NOMO-1 treated with DMSO at 0.1 percent for 48 hours (cell line): ENCODE data around the gene MUC4.
"Not testable (repeated sequence)": the region's sequence is repeated elsewhere in the genome, so short reads cannot be mapped to it uniquely, and the experiment has no call there.

ENCODE experiments used
- DNase-seq: peaks from one replicate; lab custom pipeline; 2025; ENCODE audit not compliant: unreplicated experiment; lab: John Stamatoyannopoulos, UW

Gene MUC4

DNA sequence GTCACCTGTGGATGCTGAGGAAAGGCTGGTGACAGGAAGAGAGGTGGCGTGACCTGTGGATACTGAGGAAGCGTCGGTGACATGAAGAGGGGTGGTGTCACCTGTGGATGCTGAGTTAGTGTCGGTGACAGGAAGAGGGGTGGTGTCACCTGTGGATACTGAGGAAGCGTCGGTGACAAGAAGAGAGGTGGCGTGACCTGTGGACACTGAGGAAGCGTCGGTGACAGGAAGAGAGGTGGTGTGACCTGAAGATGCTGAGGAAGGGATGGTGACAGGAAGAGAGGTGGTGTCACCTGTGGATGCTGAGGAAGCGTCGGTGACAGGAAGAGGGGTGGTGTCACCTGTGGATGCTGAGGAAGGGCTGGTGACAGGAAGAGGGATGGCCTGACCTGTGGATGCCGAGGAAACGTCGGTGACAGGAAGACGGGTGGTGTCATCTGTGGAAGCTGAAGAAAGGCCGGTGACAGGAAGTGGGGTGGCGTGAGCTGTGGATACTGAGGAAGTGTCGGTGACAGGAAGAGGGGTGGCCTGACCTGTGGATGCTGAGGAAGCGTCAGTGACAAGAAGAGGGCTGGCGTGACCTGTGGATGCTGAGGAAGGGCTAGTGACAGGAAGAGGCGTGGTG lies 25.8 kb downstream of the MUC4 start:
- not testable (repeated sequence) for DNase-seq

DNA sequence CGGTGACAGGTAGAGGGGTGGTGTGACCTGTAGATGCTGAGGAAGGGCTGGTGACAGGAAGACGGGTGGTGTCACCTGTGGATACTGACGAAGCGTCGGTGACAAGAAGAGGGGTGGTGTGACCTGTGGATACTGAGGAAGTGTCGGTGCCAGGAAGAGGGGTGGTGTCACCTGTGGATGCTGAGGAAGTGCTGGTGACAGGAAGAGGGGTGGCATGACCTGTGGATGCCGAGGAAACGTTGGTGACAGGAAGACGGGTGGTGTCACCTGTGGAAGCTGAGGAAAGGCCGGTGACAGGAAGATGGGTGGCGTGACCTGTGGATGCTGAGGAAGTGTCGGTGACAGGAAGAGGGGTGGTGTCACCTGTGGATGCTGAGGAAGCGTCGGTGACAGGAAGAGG lies 27.7 kb downstream of the MUC4 start:
- not testable (repeated sequence) for DNase-seq

DNA sequence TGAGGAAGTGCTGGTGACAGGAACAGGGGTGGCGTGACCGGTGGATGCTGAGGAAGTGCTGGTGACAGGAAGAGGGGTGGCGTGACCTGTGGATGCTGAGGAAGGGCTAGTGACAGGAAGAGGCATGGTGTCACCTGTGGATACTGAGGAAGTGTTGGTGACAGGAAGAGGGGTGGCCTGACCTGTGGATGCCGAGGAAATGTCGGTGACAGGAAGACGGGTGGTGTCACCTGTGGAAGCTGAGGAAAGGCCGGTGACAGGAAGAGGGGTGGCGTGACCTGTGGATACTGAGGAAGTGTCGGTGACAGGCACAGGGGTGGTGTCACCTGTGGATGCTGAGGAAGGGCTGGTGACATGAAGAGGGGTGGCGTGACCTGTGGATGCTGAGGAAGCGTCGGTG lies 30.5 kb downstream of the MUC4 start:
- not testable (repeated sequence) for DNase-seq

DNA sequence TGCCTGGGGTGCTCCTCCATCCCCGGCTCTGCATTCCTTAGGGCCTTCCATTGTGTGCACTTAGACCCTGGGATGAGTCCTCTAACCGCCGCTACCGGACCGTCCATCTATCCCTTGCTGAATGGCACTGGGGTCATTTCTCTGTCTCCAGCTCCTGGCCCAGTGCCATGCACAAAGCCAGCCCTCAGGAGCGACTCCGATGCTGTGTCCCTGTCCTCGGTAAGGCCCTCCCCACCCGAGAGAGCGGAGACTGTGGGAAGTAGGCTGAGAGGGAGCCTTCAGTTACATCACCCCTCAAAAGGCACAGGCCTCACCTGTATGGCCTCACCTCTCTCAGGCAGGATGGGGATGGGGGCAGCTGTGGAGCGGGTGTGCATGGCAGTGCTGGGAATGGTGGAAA lies 33.8 kb downstream of the MUC4 start:
- DNase-seq: no peak

DNA sequence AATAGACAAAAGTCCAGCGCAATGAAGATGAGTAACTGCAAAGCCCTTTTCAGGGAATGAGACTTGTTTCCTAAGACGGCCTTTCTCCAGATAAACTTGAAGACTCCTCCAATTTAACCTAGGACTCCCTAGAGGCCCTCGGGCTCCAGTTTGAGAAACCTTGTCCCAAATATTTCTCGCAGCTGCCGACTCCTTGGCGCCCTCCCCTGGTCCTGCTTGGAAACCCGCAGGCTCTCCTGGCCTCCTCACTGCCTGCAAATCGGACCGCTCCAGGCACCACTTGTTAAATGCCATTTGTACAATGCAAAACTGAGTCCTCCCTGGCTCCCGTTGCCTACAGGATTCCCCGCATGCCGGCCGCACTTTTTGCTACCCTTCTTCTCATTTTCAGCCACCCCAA lies 36.8 kb downstream of the MUC4 start:
- peak; percentile 22 for DNase-seq

DNA sequence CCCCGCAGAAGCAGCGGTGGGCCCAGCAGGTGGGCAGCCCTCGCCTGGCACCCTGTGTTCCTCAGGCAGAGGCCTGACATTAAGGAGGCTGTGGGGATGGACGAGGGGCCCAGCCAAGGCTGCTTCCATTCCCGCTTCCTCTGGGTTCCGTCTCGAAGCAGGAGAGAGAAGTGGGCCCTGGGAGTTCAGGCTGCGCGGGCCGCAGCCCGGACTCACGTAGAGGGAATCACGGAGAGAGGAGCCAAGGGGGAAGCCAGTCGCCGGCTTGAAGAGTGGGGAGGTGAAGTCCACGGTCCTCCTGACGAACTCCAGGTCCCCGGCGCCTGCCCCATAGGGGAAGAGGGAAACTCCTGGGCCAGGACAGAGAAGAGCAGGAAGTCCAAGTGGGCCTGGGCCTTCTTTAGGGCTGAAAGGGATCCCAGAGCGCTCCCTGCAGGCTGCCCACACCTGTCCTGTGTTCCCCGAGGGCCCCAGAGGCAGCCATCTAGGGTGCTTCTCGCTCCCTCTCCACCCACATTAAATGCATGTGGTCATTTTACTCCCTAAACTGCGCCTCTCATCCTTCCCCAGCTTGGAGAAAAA lies 37.7 kb downstream of the MUC4 start:
- DNase-seq: no peak

DNA sequence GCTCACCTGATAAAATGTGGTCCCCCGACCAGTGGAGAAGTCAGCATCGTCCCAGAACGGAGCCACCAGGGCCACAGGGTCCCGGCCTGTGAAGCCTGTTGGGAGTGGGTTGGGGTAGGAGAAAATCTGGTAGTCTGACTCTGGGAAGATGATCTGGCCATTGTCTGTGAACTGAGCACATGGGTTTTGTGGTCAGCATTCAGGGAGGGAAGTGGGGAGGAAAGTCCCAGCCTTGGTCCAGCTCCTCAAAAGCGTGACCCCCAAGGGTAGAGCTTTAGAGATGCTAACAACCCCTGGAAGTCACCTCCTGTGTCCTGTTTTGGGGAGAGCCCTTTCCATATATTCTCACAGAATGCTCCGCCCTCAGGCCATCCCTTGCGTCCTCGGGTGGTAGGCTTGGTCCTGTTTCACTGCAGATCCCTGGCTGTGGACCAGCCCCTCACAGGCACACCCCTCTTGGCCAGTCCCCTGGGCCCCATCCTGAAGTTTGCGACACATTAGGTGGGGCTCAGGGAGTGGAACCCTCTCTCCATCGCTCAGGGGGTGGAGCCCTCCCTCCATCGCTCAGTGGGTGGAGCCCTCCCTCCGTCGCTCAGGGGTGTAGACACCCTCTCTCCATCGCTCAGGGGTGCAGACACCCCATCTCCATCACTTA lies 40.0 kb downstream of the MUC4 start:
- DNase-seq: no peak

DNA sequence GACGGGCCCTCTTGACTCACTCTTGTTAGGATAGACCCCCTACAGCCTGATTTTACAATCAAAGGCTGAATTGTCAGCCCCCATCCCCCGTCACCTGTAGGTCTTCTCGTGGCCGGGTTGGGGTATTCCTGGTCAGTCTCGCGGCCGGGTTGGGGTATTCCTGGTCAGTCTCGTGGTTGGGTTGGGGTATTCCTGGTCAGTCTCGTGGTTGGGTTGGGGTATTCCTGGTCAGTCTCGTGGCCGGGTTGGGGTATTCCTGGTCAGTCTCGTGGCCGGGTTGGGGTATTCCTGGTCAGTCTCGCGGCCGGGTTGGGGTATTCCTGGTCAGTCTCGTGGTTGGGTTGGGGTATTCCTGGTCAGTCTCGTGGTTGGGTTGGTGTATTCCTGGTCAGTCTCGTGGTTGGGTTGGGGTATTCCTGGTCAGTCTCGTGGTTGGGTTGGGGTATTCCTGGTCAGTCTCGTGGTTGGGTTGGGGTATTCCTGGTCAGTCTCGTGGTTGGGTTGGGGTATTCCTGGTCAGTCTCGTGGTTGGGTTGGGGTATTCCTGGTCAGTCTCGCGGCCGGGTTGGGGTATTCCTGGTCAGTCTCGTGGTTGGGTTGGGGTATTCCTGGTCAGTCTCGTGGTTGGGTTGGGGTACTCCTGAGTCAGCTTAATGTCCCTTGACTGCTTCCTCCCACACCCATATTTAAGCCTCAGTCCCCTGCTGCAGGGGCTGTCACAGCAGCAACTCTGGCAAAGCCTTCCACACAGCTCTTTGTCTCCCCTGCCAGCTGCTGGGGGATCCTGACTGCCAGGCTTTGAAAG lies 40.7 kb downstream of the MUC4 start:
- not testable (repeated sequence) for DNase-seq

DNA sequence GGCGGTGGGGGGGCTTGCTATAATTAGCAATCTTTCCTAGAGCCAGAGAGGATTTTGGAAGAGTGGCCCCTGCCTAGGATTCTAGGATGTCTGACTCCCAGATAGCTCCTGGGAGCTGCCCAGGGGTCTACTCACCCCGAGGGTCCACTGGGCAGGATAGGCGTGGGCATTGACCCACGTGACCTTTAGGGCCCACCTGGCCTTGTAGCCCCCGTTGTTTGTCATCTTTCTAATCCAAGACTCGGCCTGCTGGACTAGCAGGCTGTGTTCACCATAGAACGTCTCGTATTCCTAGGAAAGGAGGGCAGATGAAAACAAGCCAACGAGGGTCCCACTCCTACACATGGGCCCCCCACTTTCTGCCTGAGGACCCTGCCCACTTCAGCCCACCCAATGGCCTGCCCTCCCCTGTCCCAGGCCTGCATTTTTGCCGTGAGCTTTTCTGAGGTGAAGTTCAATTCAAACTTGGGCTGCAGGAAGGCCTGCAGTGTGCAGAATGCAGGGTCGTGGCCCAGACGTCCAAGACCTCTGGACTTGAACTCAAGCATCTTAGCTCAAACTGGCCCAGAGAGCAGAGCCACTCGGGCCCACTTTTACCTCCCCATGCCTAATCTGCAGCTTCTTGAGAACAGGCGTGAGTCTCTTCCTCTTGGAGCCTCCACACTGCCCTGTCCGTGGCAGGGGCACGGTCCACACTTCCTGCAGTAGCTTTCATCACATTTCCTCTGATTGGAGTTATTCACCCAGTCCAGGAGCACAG lies 41.5 kb downstream of the MUC4 start:
- no peak for DNase-seq

DNA sequence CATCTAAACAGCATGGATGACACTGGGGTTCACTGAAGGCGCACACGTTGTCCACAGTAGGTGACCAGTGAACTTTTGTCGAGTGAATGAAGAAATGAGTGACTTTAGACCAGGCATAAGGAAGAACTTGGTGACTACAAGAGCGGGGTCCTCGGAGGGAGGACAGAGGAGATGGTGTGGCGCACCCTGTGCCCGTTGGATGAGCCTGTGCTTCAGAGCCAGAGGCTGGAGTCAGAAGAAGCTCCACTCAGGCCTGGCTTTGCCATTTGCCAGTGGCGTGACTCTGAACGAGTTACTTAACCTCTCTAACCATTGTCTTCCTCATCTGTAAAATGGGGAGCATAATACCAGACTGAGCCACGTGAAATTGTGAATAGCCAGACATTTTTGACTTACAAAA lies 42.2 kb downstream of the MUC4 start:
- no peak for DNase-seq

DNA sequence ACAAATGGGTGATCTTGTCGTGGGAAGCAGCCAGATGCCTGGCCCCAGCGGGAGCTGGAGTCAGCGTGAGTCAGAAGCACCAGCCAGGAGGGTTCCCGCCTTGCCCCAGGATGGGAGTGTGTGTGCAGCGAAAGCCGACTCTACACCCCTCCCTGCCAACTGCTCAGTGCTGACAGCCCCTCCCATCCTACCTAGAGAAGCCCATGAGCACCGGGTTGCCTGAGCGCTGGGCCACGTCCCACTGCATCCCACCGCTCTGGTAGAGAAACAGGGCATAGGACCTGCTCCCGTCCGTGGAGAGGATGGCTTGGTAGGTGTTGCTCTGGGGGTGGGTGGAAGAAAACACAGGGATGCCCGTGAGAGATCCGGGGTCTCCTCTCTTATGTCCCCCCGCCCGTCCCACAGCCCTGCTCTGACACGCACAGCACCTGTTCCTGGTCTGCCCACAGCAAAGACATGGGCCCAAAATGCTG lies 42.9 kb downstream of the MUC4 start:
- no peak for DNase-seq

DNA sequence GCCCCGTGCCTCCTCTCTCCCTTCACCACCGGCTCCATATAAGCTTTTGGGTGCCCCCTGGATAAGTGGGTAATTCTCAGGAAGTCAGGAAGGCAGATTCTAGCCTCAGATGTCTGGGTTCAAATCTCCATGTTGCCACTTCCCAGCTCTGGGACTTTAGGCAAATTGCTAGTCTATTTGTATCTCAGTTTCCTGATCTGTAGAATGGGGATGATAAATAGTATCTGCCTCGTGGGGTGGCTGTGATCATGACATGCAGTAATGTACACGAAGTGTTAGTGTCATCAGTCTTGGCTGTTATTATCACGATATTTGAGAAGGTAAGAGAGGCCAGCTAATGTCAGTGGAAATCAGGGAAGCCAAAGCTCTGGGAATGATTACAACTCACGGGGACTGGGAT lies 43.3 kb downstream of the MUC4 start:
- DNase-seq: no peak

DNA sequence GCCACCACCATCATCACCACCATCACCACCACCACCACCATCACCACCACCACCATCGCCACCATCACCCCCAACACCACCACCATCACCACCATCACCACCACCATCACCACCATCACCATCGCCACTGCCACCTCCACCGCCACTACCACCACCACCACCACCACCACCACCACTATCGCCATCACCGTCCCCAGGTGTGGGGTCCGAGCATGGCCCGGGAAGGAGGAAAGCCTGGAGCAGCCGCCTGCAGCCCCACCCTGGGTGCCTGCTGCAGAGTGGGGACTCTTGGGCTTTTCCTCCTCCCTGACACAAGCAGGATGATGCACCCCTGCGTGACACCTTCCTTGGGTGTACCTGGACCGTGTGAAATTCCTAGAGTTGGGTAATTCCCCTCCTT lies 43.9 kb downstream of the MUC4 start:
- no peak for DNase-seq

DNA sequence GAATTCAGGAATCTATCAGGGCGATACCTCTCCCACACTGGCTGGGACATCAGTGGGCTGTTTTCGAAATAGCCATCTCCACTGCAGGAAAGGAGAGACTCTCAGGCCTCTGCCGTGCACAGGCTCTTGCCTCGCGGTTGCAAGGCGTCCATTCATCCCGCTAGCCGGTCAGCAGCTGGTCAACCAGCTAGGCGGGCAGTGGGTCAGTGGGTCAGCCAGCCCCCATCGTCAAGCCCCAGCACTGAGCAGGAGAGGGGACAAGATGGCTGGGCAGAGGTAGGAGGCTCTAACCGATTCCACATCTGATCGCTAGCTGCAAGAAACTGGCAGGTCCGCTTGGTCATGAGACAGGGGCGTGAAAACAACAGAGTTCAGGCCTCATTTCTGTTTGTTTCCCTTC lies 45.1 kb downstream of the MUC4 start:
- DNase-seq: no peak

DNA sequence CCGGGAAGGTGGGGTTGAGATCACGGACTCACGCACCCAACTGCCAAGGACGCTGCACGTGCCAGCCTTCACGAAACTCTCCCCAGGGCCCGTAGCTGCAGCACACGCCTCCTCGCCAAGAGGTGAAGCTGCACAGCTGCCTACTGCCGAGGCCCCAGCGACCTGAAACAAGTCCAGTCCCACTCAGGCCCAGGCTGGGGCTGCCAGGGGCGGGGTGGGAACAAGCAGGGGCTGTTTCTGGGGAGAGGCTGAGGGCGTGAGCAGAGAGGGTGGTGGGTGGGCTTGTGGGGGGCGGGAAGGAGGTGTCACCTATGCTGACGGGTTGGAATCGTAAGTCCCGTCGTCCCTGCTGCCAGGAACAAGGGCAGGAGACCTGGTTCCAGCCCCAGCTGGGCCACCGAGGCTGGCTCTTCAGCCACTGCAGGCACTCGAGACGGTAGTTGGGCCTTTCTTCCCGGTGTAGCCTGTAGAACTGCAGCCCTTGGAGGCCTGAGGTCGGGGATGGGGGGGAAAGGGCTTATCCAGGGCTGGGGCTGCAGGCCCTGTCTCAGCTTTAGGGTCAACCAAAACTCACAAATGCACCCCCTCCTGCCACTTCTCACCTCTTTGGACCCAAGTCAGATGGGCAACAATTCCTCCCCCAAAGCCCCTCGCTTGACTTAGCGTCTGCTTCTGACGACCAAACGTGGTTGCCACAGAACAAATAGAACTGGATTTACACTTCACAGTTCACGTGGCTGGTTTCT lies 46.6 kb downstream of the MUC4 start:
- DNase-seq: no peak

DNA sequence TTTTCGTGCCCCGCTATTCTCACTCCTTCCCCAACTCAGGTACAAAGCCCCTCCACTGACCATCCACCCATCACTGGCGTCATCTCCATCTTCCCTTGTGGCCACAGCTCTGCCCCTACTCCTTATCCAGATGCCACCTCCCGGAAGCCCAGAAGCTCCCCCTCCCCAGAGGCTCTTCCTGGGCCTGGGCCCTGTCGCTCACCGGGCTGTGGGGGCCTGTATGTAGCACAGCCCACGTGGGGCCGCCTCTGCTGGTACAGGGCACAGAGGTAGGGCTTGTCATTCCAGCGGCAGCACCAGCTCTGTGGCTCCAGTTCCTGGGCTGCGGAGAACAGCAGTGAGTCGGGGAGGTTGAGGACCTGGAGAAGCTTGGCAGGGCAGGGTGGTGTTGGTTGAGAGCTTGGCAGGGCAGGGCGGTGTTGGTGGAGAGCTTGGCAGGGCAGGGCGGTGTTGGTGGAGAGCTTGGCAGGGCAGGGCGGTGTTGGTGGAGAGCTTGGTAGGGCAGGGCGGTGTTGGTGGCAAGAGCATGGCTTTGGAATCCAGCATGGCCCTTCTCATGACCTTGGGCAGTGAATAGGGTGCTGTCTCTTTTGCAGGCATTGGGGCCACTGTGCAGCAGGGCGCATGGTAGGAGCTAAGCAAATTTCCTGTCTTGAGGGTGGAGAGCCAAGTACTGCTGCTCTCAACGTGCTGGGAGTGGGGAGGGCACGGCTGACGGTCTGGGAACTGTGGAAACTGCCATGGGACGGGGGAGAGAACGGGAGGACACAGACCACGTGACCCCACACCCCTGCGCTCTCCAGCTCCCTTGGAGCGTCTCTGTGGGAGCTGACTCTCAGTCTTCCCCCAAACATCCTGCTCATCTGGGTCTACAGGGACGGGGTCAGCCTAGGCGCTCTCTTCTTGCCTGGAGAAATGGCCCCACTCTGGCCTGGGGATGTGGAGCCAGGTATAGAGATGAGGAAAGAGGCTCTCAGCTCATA lies 47.6 kb downstream of the MUC4 start:
- no peak for DNase-seq

DNA sequence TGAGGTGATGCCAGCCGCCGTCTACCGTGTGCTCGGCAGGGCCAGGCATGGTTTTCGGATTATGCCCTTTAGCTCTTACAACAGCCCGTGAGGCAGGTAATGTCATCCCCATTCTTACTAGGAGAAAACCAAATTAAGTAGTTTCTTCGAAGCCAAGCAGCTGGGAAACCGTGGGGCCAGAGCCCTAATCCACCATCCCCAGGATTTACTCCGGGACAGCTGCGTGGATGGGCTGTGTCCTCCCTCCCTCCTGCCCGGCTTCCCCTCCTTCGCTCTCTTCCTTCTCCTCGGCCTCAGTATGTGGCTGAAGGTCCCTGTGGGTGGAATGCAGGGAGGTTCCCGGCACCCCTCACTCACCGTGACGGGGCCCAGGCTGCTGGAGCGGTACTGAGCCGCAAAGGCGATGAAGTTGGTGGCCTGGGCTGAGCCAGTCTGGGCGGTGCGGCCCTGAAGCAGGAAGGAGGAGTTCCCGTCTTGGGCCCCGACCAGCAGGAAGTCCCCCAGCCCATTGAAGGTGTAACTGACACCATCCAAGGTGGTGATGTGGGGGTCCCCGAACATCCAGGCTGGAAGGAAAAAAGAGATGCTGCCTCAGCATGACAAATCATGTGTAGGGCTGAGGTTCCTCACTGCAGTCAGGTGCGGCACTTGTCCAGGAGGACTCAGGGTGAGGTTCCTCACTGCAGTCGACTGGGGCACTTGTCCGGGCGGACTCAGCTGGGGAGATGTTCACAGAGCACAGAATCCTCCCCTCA lies 48.5 kb downstream of the MUC4 start:
- DNase-seq: no peak

DNA sequence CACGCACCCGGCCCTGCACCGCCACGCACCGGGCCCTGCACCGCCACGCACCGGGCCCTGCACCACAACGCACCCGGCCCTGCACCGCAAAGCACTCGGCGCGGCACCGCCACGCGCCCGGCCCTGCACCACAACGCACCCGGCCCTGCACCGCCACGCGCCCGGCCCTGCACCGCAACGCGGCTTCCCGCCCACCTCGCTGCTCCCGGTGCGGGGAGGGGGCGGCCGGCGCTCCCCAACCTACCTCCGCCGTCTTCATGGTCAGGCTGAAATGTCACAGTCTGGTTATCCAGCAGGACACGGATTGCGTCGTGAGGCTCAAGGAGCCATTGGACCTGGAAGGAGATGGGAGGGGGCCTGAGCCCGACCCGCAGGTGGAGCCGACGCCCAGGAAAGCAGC lies 49.1 kb downstream of the MUC4 start:
- DNase-seq: no peak

DNA sequence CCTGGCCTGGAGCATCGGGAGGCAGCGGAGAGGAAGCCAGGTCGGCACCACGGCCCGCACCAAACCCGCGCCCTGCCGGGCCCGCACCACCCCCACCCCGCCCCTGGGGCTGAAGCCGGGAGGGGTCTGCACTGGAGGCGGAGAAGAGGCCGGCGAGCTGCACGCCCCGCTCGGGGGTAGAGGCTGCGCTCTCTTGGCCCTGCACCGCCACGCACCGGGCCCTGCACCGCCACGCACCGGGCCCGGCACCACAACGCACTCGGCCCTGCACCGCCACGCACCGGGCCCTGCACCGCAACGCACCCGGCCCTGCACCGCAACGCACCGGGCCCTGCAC lies 49.5 kb downstream of the MUC4 start:
- DNase-seq: no peak
